CD4-positive, alpha-beta T cell (primary cell): ENCODE data around the gene PLCL1. TPM values are rescaled to one million over a fixed set of nuclear protein-coding genes. Genes with fewer than 3 reads are reported as not detected.

Experiments
- ATAC-seq: fragments of 200-7000 bp; cut with Tn5 transposase; one replicate; pipeline ENCODE4 v1.10.0; 2022; ENCODE audit warnings: mild to moderate bottlenecking; ENCODE audit not compliant: poor library complexity
- CTCF ChIA-PET: fragments of 350-600 bp; sonication (Branson Sonifier 250); formaldehyde crosslinking; loops from one replicate; lab custom pipeline; 2021; ENCODE audit warnings: antibody characterized with exemption, inconsistent platforms; lab: Charles Lee
- POLR2A ChIA-PET: fragments of 350-600 bp; sonication (Branson Sonifier 250); formaldehyde crosslinking; loops from one replicate; lab custom pipeline; 2021; ENCODE audit warnings: antibody characterized with exemption, inconsistent platforms; lab: Charles Lee
- DNase-seq, 14 experiments: peaks; one replicate each; pipeline ENCODE4 v3.0.0-alpha.2; 2013 to 2020; ENCODE audit warnings: mixed read lengths in 2 of 14
- H3K27ac ChIP-seq, 2 donors: one replicate each; pipeline versions ENCODE4 v1.5.1 to v1.7.0; 2013; ENCODE audit warnings: low read length in 2 of 2, low read depth in 1 of 2, mild to moderate bottlenecking in 1 of 2
- H3K27me3 ChIP-seq, 2 experiments: 1 replicate in 1 of 2; 2 replicates in 1 of 2; pipeline versions ENCODE4 v1.6.1 to v1.7.0; 2013; ENCODE audit warnings: low read length in 2 of 2, control low read depth in 1 of 2, mild to moderate bottlenecking in 1 of 2, moderate library complexity in 1 of 2; ENCODE audit not compliant: insufficient read depth in 2 of 2, control insufficient read depth in 1 of 2
- H3K36me3 ChIP-seq: one replicate; pipeline ENCODE4 v1.6.1; 2013; ENCODE audit warnings: low read length, control low read depth; ENCODE audit not compliant: insufficient read depth
- H3K4me1 ChIP-seq: one replicate; pipeline ENCODE4 v1.6.1; 2013; ENCODE audit warnings: low read length, control low read depth; ENCODE audit not compliant: insufficient read depth
- H3K4me3 ChIP-seq: one replicate; pipeline ENCODE4 v1.5.1; 2013; ENCODE audit warnings: mild to moderate bottlenecking, low read length, moderate library complexity
- H3K9me3 ChIP-seq, 2 experiments: 1 replicate in 1 of 2; 2 replicates in 1 of 2; pipeline versions ENCODE4 v1.6.1 to v1.7.0; 2013; ENCODE audit warnings: low read length in 2 of 2, mild to moderate bottlenecking in 2 of 2, control low read depth in 1 of 2, moderate library complexity in 1 of 2; ENCODE audit not compliant: control insufficient read depth in 1 of 2, insufficient read depth in 1 of 2
- H3K27ac Mint-ChIP-seq: one replicate; pipeline ENCODE4 v1.8.0; 2020; ENCODE audit warnings: mixed read lengths
- H3K27me3 Mint-ChIP-seq: one replicate; pipeline ENCODE4 v1.8.0; 2021; ENCODE audit warnings: mixed read lengths
- H3K36me3 Mint-ChIP-seq: one replicate; pipeline ENCODE4 v1.8.0; 2021; ENCODE audit warnings: low read depth, mixed read lengths
- H3K4me1 Mint-ChIP-seq: one replicate; pipeline ENCODE4 v1.8.0; 2021; ENCODE audit warnings: low read depth, mixed read lengths
- H3K4me3 Mint-ChIP-seq: one replicate; pipeline ENCODE4 v1.8.0; 2020; ENCODE audit warnings: mild to moderate bottlenecking, mixed read lengths
- H3K9me3 Mint-ChIP-seq: one replicate; pipeline ENCODE4 v1.8.0; 2020; ENCODE audit warnings: mixed read lengths
- intact Hi-C, 2 experiments: fragments of 100-400 bp; cut with DNase I in 1 of 2; cut with micrococcal nuclease in 1 of 2; formaldehyde crosslinking; loops; one replicate each; pipeline versions ENCODE4 v1.15.1 to v1.9.0; 2023 to 2025; cut with DNase I, micrococcal nuclease
- total RNA-seq, 174 experiments: library from RNA in 2 of 174; stranded (reverse) in 2 of 174; gene quantifications; one replicate each; pipeline ENCODE4 v1.2.3 and lab custom pipeline; 2021 to 2026
- TF ChIP-seq, protein P1 (sequence below): fragments of 200-600 bp; IDR thresholded peaks from one replicate; pipeline ENCODE4 v1.8.0; 2022; ENCODE audit warnings: antibody characterized with exemption, mild to moderate bottlenecking

Gene PLCL1
- total RNA-seq, 2 experiments from 2014 or later = 27.0 to 28.3 TPM

DNA sequence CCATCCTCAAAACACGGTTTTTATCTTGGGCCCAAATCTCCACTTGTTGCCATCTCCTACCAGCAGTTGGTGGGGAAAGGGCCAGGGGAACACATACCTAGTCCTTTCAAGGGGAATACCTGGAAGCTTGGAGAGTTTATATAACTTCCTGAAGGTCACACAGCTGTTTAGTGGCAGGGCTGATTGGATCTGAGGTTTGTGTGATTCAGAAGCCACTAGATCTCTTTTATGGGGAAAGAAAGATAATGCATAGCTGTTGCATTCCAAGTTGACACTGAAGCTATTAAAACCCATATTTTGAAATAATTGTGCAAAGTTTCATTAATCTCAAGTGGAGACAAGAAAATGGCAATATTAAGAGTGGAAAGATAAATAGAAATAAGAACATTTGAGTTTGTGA lies 134.2 kb downstream of the PLCL1 start:
- H3K27ac Mint-ChIP-seq = no peak overlapping the region
- H3K27ac ChIP-seq = no peak overlapping the region
- DNase-seq (no peak), ATAC-seq (no peak)
- POLR2A ChIA-PET = no interaction called here
- H3K27me3 Mint-ChIP-seq = no peaks in the 10 kb centered on the region
- no peaks in the 10 kb centered on the region for H3K4me1 ChIP-seq
- no peaks in the 10 kb centered on the region for H3K36me3 Mint-ChIP-seq
- no peaks in the 10 kb centered on the region for H3K9me3 ChIP-seq
- CTCF ChIA-PET = no interaction called here
- no peak overlapping the region for H3K4me3 Mint-ChIP-seq
- intact Hi-C loops = loop anchor here in 1 of 2 experiments (5.0 kb wide), 1 partner anchor 131 kb away; no protein-coding TSS in a partner anchor
- H3K4me3 ChIP-seq = no peak overlapping the region
- peaks cover 79% of the 10 kb centered on the region for H3K4me1 Mint-ChIP-seq
- no peaks in the 10 kb centered on the region for H3K27me3 ChIP-seq
- TF ChIP-seq, protein P1, sequence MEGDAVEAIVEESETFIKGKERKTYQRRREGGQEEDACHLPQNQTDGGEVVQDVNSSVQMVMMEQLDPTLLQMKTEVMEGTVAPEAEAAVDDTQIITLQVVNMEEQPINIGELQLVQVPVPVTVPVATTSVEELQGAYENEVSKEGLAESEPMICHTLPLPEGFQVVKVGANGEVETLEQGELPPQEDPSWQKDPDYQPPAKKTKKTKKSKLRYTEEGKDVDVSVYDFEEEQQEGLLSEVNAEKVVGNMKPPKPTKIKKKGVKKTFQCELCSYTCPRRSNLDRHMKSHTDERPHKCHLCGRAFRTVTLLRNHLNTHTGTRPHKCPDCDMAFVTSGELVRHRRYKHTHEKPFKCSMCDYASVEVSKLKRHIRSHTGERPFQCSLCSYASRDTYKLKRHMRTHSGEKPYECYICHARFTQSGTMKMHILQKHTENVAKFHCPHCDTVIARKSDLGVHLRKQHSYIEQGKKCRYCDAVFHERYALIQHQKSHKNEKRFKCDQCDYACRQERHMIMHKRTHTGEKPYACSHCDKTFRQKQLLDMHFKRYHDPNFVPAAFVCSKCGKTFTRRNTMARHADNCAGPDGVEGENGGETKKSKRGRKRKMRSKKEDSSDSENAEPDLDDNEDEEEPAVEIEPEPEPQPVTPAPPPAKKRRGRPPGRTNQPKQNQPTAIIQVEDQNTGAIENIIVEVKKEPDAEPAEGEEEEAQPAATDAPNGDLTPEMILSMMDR = no peak
- H3K9me3 Mint-ChIP-seq = peaks cover 4% of the 10 kb centered on the region
- no peaks in the 10 kb centered on the region for H3K36me3 ChIP-seq

DNA sequence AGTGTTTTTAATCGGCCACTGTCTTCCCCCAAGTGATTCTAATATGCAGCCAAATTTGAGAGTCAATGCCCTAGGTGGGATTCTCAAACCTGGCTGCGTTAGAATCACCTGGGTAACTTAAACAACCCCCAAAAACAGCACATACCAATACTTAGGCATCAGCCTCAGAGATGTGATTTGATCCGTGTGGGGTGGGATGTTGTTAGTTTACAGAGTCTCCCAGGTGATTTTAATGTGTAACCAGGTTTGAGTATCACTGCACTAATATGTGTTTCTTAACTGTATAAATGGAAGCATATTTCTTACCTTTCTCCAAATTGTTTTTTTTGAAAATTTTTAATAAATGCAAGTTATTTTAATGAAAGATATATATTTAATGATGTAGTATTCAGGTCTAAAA lies 135.4 kb downstream of the PLCL1 start:
- H3K4me1 ChIP-seq = peaks cover 5% of the 10 kb centered on the region
- H3K36me3 Mint-ChIP-seq = no peaks in the 10 kb centered on the region
- ChIA-PET CTCF (no interaction called here), POLR2A (interaction anchor here (1.0 kb wide), 1 partner anchor 70 kb away, joined by 3 read pairs; no protein-coding TSS in a partner anchor)
- H3K27me3 Mint-ChIP-seq = no peaks in the 10 kb centered on the region
- H3K27ac ChIP-seq = no peak overlapping the region
- no peaks in the 10 kb centered on the region for H3K36me3 ChIP-seq
- intact Hi-C loops = loop anchor here in 1 of 2 experiments (5.0 kb wide), 1 partner anchor 132 kb away; no protein-coding TSS in a partner anchor
- peaks cover 4% of the 10 kb centered on the region for H3K9me3 Mint-ChIP-seq
- no peak overlapping the region for H3K27ac Mint-ChIP-seq
- TF ChIP-seq, protein P1 = no peak
- no peaks in the 10 kb centered on the region for H3K27me3 ChIP-seq
- DNase-seq (no peak), ATAC-seq (no peak)
- H3K4me3 Mint-ChIP-seq = no peak overlapping the region
- H3K9me3 ChIP-seq = no peaks in the 10 kb centered on the region
- peaks cover 80% of the 10 kb centered on the region for H3K4me1 Mint-ChIP-seq
- H3K4me3 ChIP-seq = no peak overlapping the region

DNA sequence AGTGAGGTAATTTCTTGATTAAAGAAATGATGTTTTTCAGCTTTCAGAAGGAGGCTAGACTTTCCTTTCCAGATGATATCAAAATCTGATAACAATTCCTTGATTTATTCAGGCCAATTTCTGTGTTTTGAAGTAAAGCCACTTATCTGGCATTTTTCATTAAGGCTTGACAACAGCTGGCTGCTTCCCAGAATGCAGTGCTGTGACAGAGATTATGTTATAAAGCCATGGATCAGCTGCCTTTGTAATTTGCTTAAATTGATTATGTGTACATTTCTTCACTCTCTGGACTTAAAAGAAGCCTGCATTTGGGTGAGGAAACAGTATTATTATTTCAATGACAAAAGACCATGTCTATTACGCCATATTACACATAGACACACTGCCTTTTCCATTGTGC lies 136.0 kb downstream of the PLCL1 start:
- ATAC-seq (no peak), DNase-seq (no peak)
- Mint-ChIP-seq H3K27ac (no peak overlapping the region), H3K4me1 (peaks cover 80% of the 10 kb centered on the region), H3K27me3 (no peaks in the 10 kb centered on the region), H3K4me3 (no peak overlapping the region), H3K36me3 (no peaks in the 10 kb centered on the region), H3K9me3 (peaks cover 4% of the 10 kb centered on the region)
- POLR2A ChIA-PET = interaction anchor here (1.0 kb wide), 1 partner anchor 71 kb away, joined by 3 read pairs; no protein-coding TSS in a partner anchor
- Histone ChIP-seq H3K4me3 (no peak overlapping the region), H3K9me3 (no peaks in the 10 kb centered on the region), H3K27me3 (no peaks in the 10 kb centered on the region), H3K27ac (no peak overlapping the region), H3K4me1 (peaks cover 5% of the 10 kb centered on the region), H3K36me3 (no peaks in the 10 kb centered on the region)
- intact Hi-C loops = no loop called here
- TF ChIP-seq, protein P1 = no peak
- CTCF ChIA-PET = no interaction called here
